Placental epithelial cell (primary cell): ENCODE measurements around the gene OGG1. TPM values are rescaled to one million over a fixed set of nuclear protein-coding genes. Genes with fewer than 3 reads are reported as not detected.

Experiments
- total RNA-seq: library from RNA; depleted of rRNA; stranded (reverse); fragments of >200 nt; gene quantifications from 2 replicates; pipeline ENCODE4 v1.2.3, GENCODE V29; 2012

OGG1 gene
- 27.1 and 29.4 TPM in 2 replicates for total RNA-seq

DNA sequence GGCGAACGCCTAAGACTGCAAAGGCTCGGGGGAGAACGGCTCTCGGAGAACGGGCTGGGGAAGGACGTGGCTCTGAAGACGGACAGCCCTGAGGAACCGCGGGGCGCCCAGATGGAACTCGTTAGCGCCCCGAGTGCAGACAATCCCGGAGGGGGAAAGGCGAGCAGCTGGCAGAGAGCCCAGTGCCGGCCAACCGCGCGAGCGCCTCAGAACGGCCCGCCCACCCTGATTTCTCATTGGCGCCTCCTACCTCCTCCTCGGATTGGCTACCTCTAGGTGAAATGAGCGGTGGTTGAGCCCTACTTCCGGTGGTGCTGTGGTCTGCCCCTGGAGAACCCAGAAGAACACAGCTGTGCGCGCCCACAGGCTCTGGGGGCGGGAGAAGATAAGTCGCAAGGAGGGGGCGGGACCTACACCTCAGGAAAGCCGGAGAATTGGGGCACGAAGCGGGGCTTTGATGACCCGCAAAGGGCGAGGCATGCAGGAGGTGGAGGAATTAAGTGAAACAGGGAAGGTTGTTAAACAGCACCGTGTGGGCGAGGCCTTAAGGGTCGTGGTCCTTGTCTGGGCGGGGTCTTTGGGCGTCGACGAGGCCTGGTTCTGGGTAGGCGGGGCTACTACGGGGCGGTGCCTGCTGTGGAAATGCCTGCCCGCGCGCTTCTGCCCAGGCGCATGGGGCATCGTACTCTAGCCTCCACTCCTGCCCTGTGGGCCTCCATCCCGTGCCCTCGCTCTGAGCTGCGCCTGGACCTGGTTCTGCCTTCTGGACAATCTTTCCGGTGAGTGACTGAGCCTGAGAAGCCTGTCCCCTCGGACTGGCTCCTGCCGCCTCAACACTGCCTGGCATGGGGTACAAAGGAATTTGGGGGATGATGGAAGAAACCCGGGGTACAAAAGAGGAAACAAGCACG lies at the start of gene OGG1:
TSS of gene OGG1 (plus strand) at position 308 of the 911 bp plus-strand sequence. CDS start at position 643, 335 bp downstream.

DNA sequence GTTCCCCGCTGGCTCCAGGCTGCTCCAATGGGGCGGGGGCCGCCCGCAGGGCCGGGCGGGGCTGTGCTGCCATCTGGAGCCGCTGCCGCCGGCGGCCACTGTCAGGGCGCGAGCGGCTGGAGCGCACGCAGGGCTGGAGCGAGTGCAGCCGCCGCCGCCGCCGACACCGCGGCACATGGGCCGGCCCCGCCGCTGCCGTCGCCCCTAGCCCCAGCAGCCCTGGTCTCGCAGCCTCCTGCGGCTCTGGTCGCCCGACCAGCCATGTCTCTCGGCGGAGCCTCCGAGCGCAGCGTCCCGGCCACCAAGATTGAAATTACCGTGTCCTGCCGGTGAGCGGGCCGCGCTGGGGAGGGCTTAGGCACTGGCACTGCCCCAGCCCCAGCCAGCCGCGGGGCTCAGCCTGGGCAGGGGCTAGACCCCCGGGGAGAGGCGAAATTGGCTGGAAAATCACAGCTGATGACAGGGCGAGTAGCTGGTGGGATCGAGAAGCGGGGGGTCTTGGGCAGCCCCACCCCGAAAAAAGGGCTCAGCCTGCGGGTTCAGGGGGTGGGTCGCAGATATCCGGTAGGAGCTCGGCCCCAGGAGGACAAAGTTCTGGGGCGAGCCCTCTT lies 45.9 kb upstream of the OGG1 start, which contains the start of gene CPNE9:
TSS of gene CPNE9 (plus strand) at position 98 of the 611 bp plus-strand sequence. CDS start at position 262, 164 bp downstream.

DNA sequence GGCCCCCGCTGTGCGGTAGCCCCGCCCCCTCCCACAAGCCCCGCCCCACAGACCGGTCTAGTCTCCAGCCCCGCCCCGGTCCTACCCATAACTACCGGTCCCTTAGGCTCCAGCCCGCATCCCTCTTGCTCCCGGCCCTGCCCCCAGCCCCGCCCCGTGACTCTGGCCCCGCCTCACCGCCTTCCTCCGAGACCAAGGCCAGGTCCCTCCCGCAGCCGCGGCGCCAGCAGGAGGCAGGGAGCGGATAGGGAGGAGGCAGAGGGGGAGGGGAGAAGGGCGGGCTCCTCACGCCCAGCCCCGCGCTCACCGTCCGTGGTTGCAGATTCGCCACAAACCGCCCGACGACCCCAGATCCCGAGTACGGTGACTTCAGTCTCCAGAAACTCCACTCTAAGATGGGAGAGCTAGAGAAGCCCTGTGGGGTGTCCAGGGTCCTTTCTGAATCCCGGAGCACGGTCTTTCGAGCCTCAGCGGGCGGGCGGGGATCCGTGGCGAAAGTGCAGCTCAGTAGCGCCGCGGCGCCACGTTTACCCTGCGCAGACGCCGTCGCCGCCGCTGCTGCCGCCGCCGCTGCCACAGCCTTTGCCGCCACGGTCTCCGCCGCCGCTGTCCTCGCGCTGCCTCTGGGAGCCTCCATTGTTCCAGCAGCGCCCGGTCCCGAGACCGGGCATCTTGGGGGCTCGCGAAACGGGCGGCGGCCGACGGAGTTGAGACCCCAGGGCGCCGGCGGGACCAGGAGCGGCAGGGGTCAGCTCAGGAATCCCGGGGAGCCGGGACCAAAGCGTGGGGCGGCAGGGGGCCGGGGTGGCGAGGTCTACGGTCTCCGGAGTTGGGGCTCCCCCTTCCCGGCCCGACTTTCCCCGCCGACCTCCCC lies 18.3 kb upstream of the OGG1 start, which contains the start of gene BRPF1:
TSS of gene BRPF1 (plus strand) at position 530 of the 874 bp plus-strand sequence. CDS start 2,406 bp downstream, outside the sequence.

DNA sequence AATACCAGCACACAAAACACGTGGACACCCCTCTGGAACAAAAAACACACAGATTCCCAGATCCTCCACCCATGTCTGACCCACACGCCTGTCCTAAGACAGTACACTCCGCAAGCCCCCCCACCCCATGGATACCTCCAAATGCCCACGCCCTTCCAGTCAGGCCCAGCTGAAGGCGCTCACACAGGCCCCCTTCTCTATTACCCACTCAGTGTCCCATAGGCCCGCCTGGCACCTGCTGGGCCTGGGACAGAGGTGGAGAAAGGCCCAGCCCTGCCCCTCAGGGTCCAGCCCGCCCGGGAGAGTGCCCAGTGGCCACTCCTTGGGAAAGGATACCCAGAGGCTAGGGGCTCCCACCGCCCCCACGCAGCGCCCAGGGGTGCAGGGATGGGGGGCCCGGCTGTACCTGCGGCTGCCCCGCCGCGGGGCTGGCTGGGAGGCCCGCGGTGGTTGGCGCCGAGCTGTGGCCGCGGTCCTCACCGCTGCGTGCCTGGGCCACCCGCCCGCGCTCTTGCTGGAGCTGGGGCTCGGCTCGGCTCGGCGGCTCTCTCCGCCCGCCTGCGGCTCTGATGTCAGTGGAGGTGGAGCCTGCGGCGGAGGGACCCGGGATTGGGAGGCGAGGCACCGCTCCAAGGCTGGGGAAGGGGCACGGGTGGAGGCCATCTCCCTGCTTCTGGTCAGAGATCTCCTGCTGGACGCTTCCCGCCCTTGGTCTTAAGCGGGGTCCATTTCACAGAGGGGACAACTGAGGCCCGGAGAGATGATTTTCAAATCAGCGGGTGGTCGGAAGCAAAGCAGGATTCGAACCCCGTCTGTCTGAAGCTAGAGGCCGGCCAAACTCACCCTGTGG lies 19.9 kb downstream of the OGG1 start, which contains the start of gene CAMK1:
TSS of gene CAMK1 (minus strand) at position 522 of the 850 bp plus-strand sequence. CDS start 2,198 bp downstream, outside the sequence.

DNA sequence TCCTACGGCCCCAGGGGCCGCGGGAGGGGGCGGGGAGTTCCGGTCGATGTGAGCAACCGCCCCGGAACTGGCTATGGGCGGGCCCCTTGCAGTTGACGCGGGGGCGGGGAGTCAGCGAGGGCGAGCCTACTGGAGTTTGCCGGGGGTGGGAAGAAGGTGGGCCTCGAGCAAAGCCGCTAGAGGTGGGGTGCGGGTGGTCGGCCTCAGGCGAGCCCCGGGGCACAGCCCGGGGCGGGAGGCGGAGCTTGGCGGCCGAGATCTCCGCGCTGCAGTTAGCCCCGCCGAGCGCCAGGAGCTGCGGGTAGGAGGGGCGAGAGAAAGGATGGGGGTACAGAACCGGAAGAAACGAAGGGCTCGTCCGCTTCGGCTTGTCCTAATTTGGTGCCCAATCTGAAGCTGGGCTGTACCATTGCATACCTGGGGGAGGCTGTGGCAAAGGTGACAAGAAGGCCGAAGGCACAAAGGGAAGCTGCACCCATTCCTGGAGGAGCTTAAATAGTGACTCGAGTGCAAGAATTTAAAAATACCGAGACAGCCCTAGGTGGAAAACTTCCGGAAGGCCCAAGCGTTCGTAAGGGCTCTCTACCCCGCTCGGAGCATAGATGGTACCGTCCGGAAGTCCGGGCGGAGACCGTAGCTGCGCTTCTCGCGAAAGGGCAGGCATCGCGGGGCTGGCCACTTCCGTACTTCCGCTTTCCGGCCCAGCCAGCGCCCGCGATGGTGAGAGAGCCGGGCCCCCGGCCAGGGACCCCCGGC lies 42.8 kb downstream of the OGG1 start, which contains the start of the genes ARPC4 and TADA3:
TSS of gene ARPC4 (plus strand) at position 678 of the 756 bp plus-strand sequence. CDS start at position 718, 40 bp downstream.
TSS of gene TADA3 (minus strand) at position 69 of the 756 bp plus-strand sequence. CDS start 1,007 bp downstream, outside the sequence.

Other genes with a start within 250 kb of the OGG1 start
- not detected in 2 replicates for gene LHFPL4, start 196.1 kb upstream of the OGG1 start, total RNA-seq
- 27.9 and 36.7 TPM in 2 replicates for gene MTMR14, start 100.4 kb upstream of the OGG1 start, total RNA-seq
- not detected in 2 replicates for gene CPNE9, start 46.1 kb upstream of the OGG1 start, total RNA-seq
- gene BRPF1, start 18.2 kb upstream of the OGG1 start, total RNA-seq, result 18.5 and 18.8 TPM in 2 replicates
- gene CAMK1, start 20.0 kb downstream of the OGG1 start, total RNA-seq, result 1.6 and 2.5 TPM in 2 replicates
- gene TADA3, start 42.5 kb downstream of the OGG1 start, total RNA-seq, result 71.1 and 83.3 TPM in 2 replicates
- gene ARPC4, start 43.1 kb downstream of the OGG1 start, total RNA-seq, result 159 and 256 TPM in 2 replicates
- 24.4 and 90.3 TPM in 2 replicates for gene TTLL3, start 60.3 kb downstream of the OGG1 start, total RNA-seq
- gene RPUSD3, start 94.1 kb downstream of the OGG1 start, total RNA-seq, result 53.8 and 120 TPM in 2 replicates
- gene CIDEC, start 130.3 kb downstream of the OGG1 start, total RNA-seq, result 3.5 and 5.1 TPM in 2 replicates
- gene JAGN1, start 140.7 kb downstream of the OGG1 start, total RNA-seq, result 53.0 and 72.9 TPM in 2 replicates
- gene IL17RE, start 152.9 kb downstream of the OGG1 start, total RNA-seq, result 44.7 and 50.6 TPM in 2 replicates
- gene IL17RC, start 167.1 kb downstream of the OGG1 start, total RNA-seq, result 365 and 408 TPM in 2 replicates
- 33.5 and 40.8 TPM in 2 replicates for gene CRELD1, start 183.9 kb downstream of the OGG1 start, total RNA-seq
- 1.8 and 3.1 TPM in 2 replicates for gene PRRT3, start 202.5 kb downstream of the OGG1 start, total RNA-seq
- gene EMC3, start 236.9 kb downstream of the OGG1 start, total RNA-seq, result 33.4 and 41.2 TPM in 2 replicates